GM18517 (cell line): Measurements from ENCODE around the gene PTPRJ.
"Not testable (repeated sequence)": the region's sequence is repeated elsewhere in the genome, so short reads cannot be mapped to it uniquely, and the experiment has no call there.

Experiments used
- ATAC-seq: cut with Tn5 transposase; IDR thresholded peaks from one replicate; pipeline ENCODE4 v1.9.1; 2021; ENCODE audit warnings: mild to moderate bottlenecking, moderate library complexity; ENCODE audit not compliant: unreplicated experiment

The PTPRJ gene

DNA sequence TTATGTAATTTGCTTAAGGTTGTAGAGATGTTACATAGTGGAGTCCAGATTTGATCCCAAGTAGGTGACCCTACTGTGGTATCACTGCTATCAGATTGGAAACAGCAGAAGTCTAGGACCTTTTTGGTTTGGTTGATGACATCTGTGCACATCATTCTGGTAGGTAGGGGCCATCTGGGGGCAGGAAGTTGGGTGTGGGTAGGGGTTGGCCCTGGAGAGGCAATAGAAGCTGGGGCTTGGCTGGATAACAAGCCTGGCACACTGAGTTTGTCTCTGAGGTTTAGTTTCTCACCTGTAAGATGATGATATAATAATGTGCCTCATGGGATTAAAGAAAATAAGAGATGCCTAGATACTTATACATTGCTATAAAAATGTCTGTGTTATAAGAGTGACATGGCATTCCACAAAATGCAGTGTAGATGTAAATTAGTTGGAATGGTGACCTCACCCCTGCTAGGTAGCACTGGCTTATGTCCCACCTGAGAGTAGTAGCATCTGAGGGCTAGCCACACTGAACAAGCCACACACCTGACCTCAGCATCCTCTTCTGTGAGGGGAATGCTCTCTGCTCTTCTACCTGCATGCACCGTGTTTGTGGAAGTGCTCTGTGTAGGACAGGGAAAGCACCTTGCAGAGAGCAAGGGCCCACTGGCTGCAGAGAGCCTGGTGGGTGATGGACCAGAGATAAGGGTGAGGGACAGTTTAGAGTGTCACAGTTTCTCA lies 36.9 kb downstream of the PTPRJ start:
- ATAC-seq = no peak

- ATAC-seq = no peak
These were observed 37.6 kb downstream of the PTPRJ start for GRCh38 chr11:48017831-48018527.

- no peak for ATAC-seq
These were observed 38.3 kb downstream of the PTPRJ start for GRCh38 chr11:48018528-48019216.

DNA sequence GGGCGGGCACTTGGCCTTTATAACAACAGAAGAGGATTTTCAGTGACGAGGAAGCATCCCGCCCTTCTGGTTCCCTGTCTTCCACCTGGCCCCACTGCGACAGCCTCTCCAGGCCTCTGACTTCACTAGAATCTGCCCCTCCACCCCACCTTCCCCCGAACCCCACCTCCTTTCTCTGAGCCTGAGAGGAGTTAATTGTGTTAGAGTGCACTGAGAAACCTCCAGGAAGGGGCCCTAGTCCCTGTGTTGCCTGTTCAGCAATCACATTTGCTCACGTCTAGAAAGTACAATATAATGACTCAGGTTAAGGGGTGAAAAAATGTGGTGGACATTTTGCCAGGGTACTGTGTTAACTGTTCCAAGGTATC lies 38.8 kb downstream of the PTPRJ start:
- no peak for ATAC-seq

- no peak for ATAC-seq
These were observed 39.2 kb downstream of the PTPRJ start for GRCh38 chr11:48019595-48019994.

GRCh38 chr11:48020092-48020755 lies 39.9 kb downstream of the PTPRJ start:
- ATAC-seq = peak; percentile 65

GRCh38 chr11:48021201-48021820 lies 41.0 kb downstream of the PTPRJ start:
- not testable (repeated sequence) for ATAC-seq

GRCh38 chr11:48022445-48022844 lies 42.1 kb downstream of the PTPRJ start:
- no peak for ATAC-seq

DNA sequence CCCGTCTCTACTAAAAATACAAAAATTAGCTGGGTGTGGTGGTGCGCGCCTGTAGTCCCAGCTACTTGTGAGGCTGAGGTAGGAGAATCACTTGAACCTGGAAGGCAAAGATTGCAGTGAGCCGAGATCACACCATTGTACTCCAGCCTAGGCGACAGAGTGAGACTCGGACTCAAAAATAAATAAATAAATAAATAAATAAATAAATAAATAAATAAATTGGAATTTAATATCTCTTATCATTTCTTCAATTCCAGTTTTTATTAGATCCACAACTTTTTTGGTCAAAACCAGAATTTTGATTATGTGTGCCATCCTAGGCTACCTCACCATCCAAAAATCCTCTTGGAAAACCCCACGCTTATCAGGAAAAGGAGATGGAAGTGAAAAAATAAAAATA lies 43.2 kb downstream of the PTPRJ start:
- not testable (repeated sequence) for ATAC-seq

DNA sequence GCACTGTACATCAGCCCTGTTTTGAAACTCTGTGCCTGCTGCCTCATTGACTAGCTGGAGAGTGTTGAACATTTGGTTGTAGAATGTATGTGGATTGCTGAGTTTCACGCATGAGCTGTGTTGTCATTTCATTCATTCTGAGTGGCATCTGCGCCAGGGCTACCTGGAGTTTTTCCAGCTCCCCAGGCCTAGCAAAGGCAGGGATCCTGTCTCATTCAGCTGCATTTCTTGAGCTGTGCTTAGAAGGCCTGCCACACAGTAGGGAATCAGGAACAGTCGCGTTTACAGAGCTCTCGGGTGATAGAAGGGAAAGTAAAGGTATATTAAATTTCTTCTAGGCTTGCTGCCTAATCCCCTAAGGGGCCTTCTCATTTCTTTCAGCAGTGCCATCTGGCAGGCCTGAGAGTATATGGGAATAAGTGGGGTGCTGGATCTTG lies 44.3 kb downstream of the PTPRJ start:
- no peak for ATAC-seq

- ATAC-seq = no peak
These were observed 45.1 kb downstream of the PTPRJ start for GRCh38 chr11:48025293-48025983.

- no peak for ATAC-seq
These were observed 45.6 kb downstream of the PTPRJ start for GRCh38 chr11:48025984-48026340.

- ATAC-seq = no peak
These were observed 48.7 kb downstream of the PTPRJ start for GRCh38 chr11:48028914-48029680.

- no peak for ATAC-seq
These were observed 49.4 kb downstream of the PTPRJ start for GRCh38 chr11:48029681-48030290.

DNA sequence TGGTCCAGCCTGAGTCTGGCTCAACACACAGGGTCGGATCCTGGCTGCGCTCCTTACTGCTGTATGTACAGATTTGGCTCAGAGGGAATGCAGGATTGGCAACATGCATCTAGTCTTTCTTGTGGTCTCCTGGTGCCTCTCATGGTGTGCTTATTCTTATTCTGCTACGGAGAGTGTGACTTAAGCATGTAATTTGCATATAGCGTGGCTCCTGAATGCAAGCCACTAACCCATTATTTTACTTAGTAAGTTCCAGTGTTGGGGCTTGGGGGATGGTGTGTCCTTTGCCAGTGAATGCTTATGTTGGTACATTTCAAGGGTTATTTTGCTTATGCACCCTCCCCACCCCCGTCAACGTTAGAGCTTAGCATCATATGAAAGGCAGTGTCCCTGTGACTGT lies 51.2 kb downstream of the PTPRJ start:
- ATAC-seq = no peak

DNA sequence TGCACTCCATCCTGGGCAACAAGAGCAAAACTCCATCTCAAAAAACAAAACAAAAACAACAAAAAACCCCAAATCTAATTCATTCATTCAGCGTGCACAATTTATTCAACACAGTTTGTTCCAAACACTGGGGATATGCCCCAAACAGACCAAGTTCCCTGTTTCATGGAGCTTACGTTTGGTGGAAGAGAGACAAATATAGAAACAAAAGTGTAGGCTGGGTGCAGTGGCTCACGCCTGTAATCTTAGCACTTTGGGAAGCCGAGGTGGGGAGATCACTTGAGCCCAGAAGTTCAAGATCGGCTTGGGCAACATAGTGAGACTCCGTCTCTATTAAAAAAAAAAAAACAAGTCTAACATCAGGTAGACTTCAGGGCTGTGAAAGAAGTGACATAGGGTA lies 52.4 kb downstream of the PTPRJ start:
- ATAC-seq = no peak

GRCh38 chr11:48033918-48034341 lies 53.6 kb downstream of the PTPRJ start:
- ATAC-seq = no peak

DNA sequence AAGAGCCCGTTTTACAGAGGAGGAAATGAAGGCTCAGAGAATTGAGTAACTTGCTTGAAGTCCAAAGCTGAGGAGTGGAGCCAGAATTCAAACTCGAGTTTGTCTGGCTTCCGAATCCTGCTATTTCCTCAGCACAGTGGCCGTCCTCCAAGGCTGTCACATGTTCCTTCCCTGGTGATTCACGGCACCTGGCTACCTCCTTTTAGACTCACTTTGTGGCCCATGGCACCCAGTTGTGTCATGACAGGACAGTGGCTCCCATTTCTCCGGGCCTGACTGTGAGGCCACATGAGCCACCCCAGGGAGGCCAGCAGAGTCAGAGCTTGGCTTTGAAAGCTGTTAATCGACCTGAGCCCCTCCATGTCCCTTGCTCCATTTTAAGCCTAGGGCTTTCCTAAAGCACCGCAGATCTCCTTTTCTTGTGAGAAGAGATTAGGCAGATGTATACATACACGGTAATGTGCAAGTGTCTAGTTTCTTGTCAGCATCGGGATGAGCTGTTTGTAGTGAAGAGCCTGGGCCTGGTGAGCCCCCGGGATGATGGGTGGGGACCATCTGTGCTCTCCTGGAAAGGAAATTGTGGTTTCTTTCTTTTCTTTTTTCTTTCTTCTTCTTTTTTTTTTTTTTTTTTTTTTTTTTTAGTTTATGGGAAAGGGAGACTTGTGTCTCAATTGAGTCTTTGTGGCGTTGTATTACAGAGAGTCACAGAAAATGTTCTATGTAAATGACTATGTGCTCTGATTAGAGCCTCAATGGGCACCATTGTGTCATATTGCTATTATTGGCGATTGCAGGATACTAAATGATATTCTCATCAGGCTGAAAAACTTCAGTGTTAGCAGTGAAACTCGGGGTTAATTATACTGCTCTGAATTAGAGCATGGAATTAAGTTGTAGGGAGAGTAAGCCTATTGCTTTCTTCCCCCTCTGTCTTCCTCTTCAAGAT lies 54.8 kb downstream of the PTPRJ start:
- no peak for ATAC-seq
